Thoracic aorta (tissue), 2 donors: ENCODE measurements around the gene MNX1. TPM values are rescaled to one million over a fixed set of nuclear protein-coding genes. Genes with fewer than 3 reads are reported as not detected.

Source experiments
- ATAC-seq: fragments of 150-250 bp; one replicate; pipeline ENCODE4 v1.8.0; 2017; ENCODE audit warnings: low read depth; ENCODE audit not compliant: insufficient number of reproducible peaks, low FRiP score
- DNase-seq: peaks from one replicate; pipeline ENCODE4 v3.0.0-alpha.2; 2020; ENCODE audit warnings: low spot score
- H3K27ac ChIP-seq, 2 donors: fragments of 200-600 bp; sonication (generic); 1 replicate in 1 of 2; 2 replicates in 1 of 2; pipeline ENCODE4 v1.5.1; 2016; ENCODE audit warnings: mild to moderate bottlenecking in 2 of 2, moderate library complexity in 2 of 2
- H3K27me3 ChIP-seq: fragments of 200-600 bp; sonication (generic); replicated peaks from 2 replicates; pipeline ENCODE4 v1.6.0; 2016; ENCODE audit warnings: mild to moderate bottlenecking; ENCODE audit not compliant: insufficient read depth
- H3K36me3 ChIP-seq: fragments of 200-600 bp; sonication (generic); one replicate; pipeline ENCODE4 v1.5.1; 2016
- H3K4me1 ChIP-seq, 2 donors: fragments of 200-600 bp; sonication (generic); 1 replicate in 1 of 2; 2 replicates in 1 of 2; pipeline versions ENCODE4 v1.5.1 to v1.6.0; 2016; ENCODE audit warnings: low read depth in 2 of 2, mild to moderate bottlenecking in 1 of 2; ENCODE audit not compliant: control insufficient read depth in 1 of 2
- H3K4me3 ChIP-seq: fragments of 200-600 bp; sonication (generic); 2 replicates; pipeline ENCODE4 v1.5.1; 2016; ENCODE audit warnings: mild to moderate bottlenecking
- H3K9me3 ChIP-seq: fragments of 200-600 bp; sonication (generic); 2 replicates; pipeline ENCODE4 v1.5.1; 2016
- total RNA-seq, 2 donors: library from RNA; depleted of rRNA; stranded (reverse); fragments of >200 nt; gene quantifications; one replicate each; pipeline versions ENCODE4 v1.1.0 to v1.2.3, GENCODE V29; 2016
- TF ChIP-seq, protein P1 (sequence below): fragments of 200-600 bp; sonication (generic); IDR thresholded peaks from one replicate; pipeline ENCODE4 v1.5.1; 2019; ENCODE audit warnings: antibody characterized with exemption

Gene MNX1
- total RNA-seq, 2 donors from 2014 or later = not detected

DNA sequence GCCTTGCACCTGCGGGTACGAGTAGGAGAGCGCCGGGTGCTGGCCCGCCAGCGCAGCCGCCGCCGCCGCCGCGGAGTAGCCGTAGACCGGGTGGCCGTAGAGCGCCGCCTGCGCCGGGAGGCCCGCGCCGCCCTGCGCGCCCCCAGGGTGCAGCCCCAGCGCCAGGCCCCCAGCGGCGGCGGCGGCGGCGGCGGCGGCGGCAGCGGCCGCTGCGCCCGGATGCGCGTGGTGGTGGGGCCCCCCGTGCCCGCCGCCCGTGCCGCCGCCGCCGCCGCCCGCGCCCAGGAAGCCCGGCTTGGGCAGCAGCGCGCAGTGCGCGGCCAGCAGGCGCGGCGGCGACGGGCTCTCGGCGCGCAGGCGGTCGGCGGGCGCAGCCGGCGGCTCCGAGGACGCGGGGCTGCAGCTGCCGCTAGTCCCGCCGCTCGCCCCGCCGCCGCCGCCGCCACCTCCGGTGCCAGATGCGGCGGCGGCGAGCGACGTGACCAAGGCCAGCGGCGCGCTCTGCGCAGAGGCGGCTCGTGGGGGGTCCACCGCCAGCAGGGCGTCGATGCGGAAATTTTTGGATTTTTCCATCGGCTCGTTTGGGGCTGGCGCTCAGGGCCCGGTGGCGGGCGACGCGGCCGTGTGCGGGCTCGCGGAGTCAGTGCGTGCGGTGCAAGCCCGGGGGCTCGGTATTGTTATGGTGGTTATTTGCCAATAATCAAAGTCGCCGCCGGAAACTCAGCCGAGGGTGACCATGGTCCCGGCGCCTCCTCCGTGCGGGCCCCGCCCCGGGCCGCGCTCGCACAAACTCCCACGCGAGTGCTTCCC, 480 bp downstream of the MNX1 start:
- TF ChIP-seq, protein P1, sequence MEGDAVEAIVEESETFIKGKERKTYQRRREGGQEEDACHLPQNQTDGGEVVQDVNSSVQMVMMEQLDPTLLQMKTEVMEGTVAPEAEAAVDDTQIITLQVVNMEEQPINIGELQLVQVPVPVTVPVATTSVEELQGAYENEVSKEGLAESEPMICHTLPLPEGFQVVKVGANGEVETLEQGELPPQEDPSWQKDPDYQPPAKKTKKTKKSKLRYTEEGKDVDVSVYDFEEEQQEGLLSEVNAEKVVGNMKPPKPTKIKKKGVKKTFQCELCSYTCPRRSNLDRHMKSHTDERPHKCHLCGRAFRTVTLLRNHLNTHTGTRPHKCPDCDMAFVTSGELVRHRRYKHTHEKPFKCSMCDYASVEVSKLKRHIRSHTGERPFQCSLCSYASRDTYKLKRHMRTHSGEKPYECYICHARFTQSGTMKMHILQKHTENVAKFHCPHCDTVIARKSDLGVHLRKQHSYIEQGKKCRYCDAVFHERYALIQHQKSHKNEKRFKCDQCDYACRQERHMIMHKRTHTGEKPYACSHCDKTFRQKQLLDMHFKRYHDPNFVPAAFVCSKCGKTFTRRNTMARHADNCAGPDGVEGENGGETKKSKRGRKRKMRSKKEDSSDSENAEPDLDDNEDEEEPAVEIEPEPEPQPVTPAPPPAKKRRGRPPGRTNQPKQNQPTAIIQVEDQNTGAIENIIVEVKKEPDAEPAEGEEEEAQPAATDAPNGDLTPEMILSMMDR = no peak
- peak overlapping the region; percentile 64 for H3K4me3 ChIP-seq
- ATAC-seq (no peak), DNase-seq (no peak)
- peaks cover 0 to 32% of the 10 kb centered on the region in 2 donors for H3K4me1 ChIP-seq
- H3K36me3 ChIP-seq = no peaks in the 10 kb centered on the region
- H3K9me3 ChIP-seq = no peaks in the 10 kb centered on the region
- H3K27me3 ChIP-seq = peaks cover 15% of the 10 kb centered on the region
- no peak overlapping the region for H3K27ac ChIP-seq

DNA sequence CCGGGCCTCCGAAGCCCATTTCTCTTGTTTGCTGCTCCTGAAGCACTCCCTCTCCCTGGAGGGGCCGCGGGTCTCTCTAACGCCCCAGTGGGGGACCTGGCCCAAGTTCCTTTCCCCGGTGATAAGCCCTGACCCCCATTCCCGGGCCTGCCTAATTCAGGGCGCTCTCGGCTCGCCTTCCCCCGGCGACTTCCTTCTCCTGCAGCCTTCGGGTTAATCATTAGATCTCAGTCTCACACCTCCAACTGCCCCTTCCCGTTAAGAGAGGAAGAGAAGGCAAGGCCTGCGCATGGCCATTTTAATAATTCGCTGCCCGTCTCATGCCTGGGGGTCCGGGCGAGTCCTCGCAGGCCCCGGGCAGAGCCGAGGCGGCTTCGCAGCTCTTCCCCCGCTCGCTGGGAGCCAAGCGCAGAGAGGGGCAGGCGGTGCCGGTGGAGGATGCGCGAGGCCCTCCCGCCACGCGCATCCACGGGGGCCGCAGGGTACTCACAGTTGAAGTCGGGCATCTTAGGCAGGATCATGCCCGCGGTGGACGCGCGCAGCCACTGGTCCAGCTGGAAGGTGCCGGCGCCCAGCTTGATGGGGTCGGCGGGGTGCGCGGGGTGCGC, 1.2 kb downstream of the MNX1 start:
- Histone ChIP-seq H3K4me3 (peak overlapping the region; percentile 17), H3K27ac (no peak overlapping the region), H3K9me3 (no peaks in the 10 kb centered on the region), H3K4me1 (peaks cover 0 to 35% of the 10 kb centered on the region in 2 donors), H3K27me3 (peaks cover 21% of the 10 kb centered on the region), H3K36me3 (no peaks in the 10 kb centered on the region)
- TF ChIP-seq, protein P1 = no peak
- DNase-seq = no peak
- no peak for ATAC-seq

DNA sequence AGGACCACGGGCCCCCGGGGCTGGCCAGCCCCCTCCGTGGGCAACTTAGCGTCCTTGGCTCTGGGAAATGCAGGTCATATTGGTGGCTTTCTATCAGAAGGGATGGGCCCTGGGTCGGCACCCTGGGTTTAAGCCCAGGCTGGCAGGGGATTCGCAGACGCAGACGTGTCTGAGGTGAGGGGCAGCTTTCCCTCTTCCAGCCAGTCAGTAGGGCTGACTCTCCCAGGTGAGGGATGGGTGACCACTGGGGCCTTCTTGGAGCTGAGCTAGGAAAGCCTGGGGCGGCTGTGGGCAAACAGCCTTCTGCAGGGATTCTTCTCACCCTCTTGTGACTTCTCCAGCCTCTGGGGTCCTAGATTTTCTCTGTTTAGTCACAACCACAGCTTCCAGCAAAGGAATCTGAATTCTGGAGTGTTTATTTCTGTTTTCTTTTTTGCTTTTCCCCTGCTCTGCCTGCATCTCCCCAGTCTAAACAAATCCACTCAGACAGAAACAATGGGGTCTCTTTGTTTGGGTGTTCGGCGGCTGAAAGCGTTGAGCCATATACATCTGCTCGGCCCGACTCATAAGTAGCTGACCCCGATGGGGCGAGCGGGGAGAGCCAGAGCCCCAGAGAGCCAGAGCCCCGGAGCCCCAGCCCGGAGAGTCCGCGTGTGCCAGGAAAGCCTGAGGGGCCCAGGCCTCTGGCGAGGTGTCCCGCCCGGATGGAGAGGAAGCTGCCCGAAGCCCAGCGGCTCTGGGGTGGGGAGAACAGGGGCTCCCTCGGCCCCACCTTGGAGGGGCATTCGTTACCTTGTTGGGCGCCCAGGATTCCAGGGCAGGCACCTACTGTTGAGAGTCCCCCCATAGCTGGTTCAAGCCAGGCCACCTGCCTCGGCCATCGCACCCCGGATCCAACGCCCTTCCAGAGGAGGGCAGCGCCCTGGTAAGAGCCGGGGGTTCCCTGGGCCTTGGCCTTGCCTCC, 2.0 kb downstream of the MNX1 start:
- Histone ChIP-seq H3K27ac (no peak overlapping the region), H3K4me1 (peaks cover 5 to 43% of the 10 kb centered on the region in 2 donors), H3K36me3 (no peaks in the 10 kb centered on the region), H3K4me3 (no peak overlapping the region), H3K27me3 (peaks cover 27% of the 10 kb centered on the region), H3K9me3 (no peaks in the 10 kb centered on the region)
- ATAC-seq = no peak
- no peak for DNase-seq
- TF ChIP-seq, protein P1 = no peak

DNA sequence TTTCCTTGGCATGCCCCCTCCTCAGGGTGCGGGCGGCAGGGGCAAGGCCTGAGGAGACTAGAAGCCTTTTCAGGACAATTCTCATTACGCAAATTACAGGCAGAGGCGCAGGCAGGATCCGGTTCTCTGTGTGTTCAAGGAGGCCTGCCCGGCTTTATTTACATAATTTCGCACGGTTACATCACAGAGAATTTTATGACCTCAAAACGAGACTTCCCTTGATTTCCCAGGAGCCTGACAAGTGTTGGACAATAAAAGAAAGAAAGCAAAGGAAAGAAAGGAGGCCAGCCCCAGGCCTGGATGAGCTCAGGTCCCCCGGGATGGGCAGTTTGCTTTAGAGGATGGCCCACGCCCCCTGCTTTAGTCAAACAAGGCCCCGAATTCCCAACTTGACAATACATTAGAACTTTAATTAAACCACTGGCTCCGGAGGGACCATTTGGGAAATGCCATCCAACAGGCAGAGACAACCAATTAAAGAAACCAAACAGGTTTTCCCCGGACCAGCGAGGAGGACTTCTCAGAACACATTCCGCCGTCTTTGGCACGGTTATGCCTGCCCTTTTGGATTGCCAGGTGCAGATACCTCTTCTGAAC, 2.9 kb downstream of the MNX1 start:
- no peak for ATAC-seq
- Histone ChIP-seq H3K27ac (no peak overlapping the region), H3K4me1 (peaks cover 5 to 52% of the 10 kb centered on the region in 2 donors), H3K9me3 (no peaks in the 10 kb centered on the region), H3K36me3 (no peaks in the 10 kb centered on the region), H3K4me3 (no peak overlapping the region), H3K27me3 (peaks cover 31% of the 10 kb centered on the region)
- TF ChIP-seq, protein P1 = no peak
- DNase-seq = no peak
